T-helper 1 cell treated with Interleukin-12 subunit alpha and Interleukin-12 subunit beta and Interleukin-4 antibody, amounts not matched to agents 30 μg/mL and 1 μg/mL, for 36 hours (primary cell): ENCODE results near the gene PLIN4.

Experiments used
- H3K27ac Mint-ChIP-seq: one replicate; pipeline ENCODE4 v1.8.0; 2021; ENCODE audit warnings: mild to moderate bottlenecking, mixed read lengths
- H3K27me3 Mint-ChIP-seq: one replicate; pipeline ENCODE4 v1.8.0; 2021; ENCODE audit warnings: low read depth, mixed read lengths
- H3K36me3 Mint-ChIP-seq: one replicate; pipeline ENCODE4 v1.8.0; 2021; ENCODE audit warnings: low read depth, mixed read lengths
- H3K4me1 Mint-ChIP-seq: one replicate; pipeline ENCODE4 v1.8.0; 2021; ENCODE audit warnings: low read depth, mixed read lengths
- H3K4me3 Mint-ChIP-seq: one replicate; pipeline ENCODE4 v1.8.0; 2021; ENCODE audit warnings: mild to moderate bottlenecking, moderate library complexity, mixed read lengths
- H3K9me3 Mint-ChIP-seq: one replicate; pipeline ENCODE4 v1.8.0; 2021; ENCODE audit warnings: mixed read lengths

Gene PLIN4

GRCh38 chr19:4523306-4524110, 5.2 kb upstream of the PLIN4 start:
- no peak overlapping the region for H3K27ac Mint-ChIP-seq
- H3K27me3 Mint-ChIP-seq: no peaks in the 10 kb centered on the region
- no peaks in the 10 kb centered on the region for H3K36me3 Mint-ChIP-seq
- no peak overlapping the region for H3K4me3 Mint-ChIP-seq
- no peaks in the 10 kb centered on the region for H3K9me3 Mint-ChIP-seq
- H3K4me1 Mint-ChIP-seq: no peaks in the 10 kb centered on the region

GRCh38 chr19:4522291-4523002, 4.2 kb upstream of the PLIN4 start:
- H3K9me3 Mint-ChIP-seq: no peaks in the 10 kb centered on the region
- H3K27ac Mint-ChIP-seq: no peak overlapping the region
- no peaks in the 10 kb centered on the region for H3K36me3 Mint-ChIP-seq
- no peaks in the 10 kb centered on the region for H3K27me3 Mint-ChIP-seq
- no peaks in the 10 kb centered on the region for H3K4me1 Mint-ChIP-seq
- no peak overlapping the region for H3K4me3 Mint-ChIP-seq

GRCh38 chr19:4521888-4522242, 3.6 kb upstream of the PLIN4 start:
- no peaks in the 10 kb centered on the region for H3K36me3 Mint-ChIP-seq
- no peaks in the 10 kb centered on the region for H3K4me1 Mint-ChIP-seq
- no peaks in the 10 kb centered on the region for H3K27me3 Mint-ChIP-seq

GRCh38 chr19:4521170-4521887, 3.0 kb upstream of the PLIN4 start:
- no peak overlapping the region for H3K4me3 Mint-ChIP-seq
- no peaks in the 10 kb centered on the region for H3K4me1 Mint-ChIP-seq
- H3K36me3 Mint-ChIP-seq: no peaks in the 10 kb centered on the region
- no peaks in the 10 kb centered on the region for H3K27me3 Mint-ChIP-seq
- H3K27ac Mint-ChIP-seq: no peak overlapping the region
- no peaks in the 10 kb centered on the region for H3K9me3 Mint-ChIP-seq

More at GRCh38 chr19:4521888-4522242, 3.6 kb upstream of the PLIN4 start:
- no peak overlapping the region for H3K27ac Mint-ChIP-seq
- no peaks in the 10 kb centered on the region for H3K9me3 Mint-ChIP-seq
- no peak overlapping the region for H3K4me3 Mint-ChIP-seq

- H3K9me3 Mint-ChIP-seq: no peaks in the 10 kb centered on the region
- H3K27me3 Mint-ChIP-seq: no peaks in the 10 kb centered on the region
- no peaks in the 10 kb centered on the region for H3K36me3 Mint-ChIP-seq
- H3K4me3 Mint-ChIP-seq: no peak overlapping the region
- H3K27ac Mint-ChIP-seq: no peak overlapping the region
- no peaks in the 10 kb centered on the region for H3K4me1 Mint-ChIP-seq
Observed at GRCh38 chr19:4519521-4520277, 1.4 kb upstream of the PLIN4 start.

- Mint-ChIP-seq H3K4me3 (no peak overlapping the region), H3K27ac (no peak overlapping the region), H3K4me1 (no peaks in the 10 kb centered on the region), H3K36me3 (no peaks in the 10 kb centered on the region), H3K27me3 (no peaks in the 10 kb centered on the region), H3K9me3 (no peaks in the 10 kb centered on the region)
Observed at GRCh38 chr19:4519172-4519496, 848 bp upstream of the PLIN4 start.

- Mint-ChIP-seq H3K27me3 (no peaks in the 10 kb centered on the region), H3K36me3 (no peaks in the 10 kb centered on the region), H3K27ac (no peak overlapping the region), H3K4me3 (no peak overlapping the region), H3K9me3 (no peaks in the 10 kb centered on the region), H3K4me1 (no peaks in the 10 kb centered on the region)
Observed at GRCh38 chr19:4517451-4518057, 732 bp downstream of the PLIN4 start.

DNA sequence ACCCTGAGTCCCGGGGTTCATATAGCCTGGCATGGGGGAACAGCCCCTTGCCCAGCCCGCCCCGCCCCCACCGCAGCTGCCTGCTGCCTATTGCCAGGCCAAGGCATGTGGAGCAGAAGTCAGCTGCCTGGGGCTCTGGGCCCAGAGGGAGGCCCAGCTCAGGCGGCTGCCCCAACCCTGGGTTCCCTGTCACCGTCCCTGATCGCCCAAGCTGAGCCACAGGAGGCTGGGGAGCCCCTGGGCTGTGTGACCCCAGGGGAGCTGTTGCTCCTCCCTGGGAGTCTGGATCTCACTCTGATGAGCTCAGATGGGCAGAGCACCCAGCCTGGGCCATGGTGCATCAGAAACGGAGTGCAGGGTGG, 1.4 kb downstream of the PLIN4 start:
- Mint-ChIP-seq H3K27me3 (no peaks in the 10 kb centered on the region), H3K4me3 (no peak overlapping the region), H3K27ac (no peak overlapping the region), H3K4me1 (no peaks in the 10 kb centered on the region), H3K9me3 (no peaks in the 10 kb centered on the region), H3K36me3 (no peaks in the 10 kb centered on the region)

DNA sequence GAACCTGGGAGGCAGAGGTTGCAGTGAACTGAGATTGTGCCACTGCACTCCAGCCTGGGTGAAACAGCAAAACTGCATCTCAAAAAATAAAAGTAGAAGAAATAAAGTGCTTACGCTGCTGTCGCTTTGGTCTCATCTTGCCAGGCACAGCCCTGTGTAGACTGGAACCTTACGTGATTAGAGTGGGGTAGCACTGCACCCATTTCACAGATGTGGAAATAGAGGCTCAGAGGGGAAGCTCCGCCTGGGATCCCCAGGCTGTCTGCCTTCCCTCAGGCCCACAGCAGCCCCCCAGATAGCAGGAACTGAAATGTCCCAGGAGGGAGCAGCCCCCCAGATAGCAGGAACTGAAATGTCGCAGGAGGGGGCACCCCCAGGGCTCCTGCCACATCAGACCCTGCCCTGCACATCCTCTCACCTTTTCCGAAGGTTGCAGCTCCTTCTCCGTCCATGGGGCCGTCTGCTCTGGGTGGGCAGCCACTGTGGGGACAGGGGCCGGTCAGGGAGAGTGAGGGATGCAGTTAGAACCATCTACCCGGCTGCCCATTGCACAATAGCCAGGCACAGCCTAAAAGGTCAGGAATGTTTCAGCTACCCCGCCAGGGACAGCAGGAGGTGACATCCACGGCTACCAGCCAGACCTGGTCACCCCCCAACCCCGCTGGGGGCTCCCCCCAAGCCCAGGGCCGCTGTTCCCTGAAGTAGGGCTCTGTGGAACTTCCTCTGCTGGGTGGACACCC, 1.9 kb downstream of the PLIN4 start:
- Mint-ChIP-seq H3K9me3 (no peaks in the 10 kb centered on the region), H3K4me1 (no peaks in the 10 kb centered on the region), H3K4me3 (no peak overlapping the region), H3K27ac (no peak overlapping the region), H3K27me3 (no peaks in the 10 kb centered on the region), H3K36me3 (no peaks in the 10 kb centered on the region)

DNA sequence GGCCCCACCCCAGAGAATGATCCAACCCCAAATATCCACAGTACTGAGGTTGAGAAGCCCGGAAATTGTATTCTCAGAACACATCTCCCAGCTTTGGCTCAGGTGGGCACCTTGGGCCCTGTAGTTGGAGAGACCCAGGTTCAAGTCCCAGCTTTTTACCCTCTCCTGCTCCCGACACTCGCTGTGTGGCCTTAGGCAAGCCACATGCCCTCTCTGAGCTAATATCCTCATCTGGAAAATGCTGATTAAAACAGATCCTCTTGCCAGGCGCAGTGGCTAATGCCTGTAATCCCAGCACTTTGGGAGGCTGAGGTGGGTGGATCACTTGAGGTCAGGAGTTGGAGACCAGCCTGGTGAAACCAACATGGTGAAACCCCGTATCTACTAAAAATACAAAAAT, 2.6 kb downstream of the PLIN4 start:
- H3K27ac Mint-ChIP-seq: no peak overlapping the region

DNA sequence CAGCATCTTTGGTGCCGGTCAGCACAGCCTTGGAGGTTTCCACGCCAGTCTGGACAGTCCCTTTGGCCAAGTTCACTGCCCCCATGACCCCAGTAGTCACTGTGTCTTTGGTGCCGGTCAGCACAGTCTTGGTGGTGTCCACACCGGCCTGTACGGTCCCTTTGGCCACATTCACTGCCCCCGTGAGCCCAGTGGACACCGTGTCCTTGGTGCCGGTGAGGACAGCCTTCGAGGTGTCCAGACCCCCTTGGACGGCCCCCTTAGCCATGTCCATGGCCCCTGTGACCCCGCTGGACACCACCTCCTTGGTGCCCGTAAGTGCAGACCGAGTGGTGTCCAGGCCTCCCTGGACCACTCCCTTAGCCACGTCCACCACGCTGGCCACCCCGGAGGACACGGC, 5.0 kb downstream of the PLIN4 start:
- Mint-ChIP-seq H3K9me3 (no peaks in the 10 kb centered on the region), H3K27me3 (no peaks in the 10 kb centered on the region), H3K27ac (no peak overlapping the region), H3K4me1 (no peaks in the 10 kb centered on the region), H3K4me3 (no peak overlapping the region), H3K36me3 (no peaks in the 10 kb centered on the region)

More for the DNA sequence above, 2.6 kb downstream of the PLIN4 start:
- Mint-ChIP-seq H3K9me3 (no peaks in the 10 kb centered on the region), H3K36me3 (no peaks in the 10 kb centered on the region), H3K4me3 (no peak overlapping the region), H3K27me3 (no peaks in the 10 kb centered on the region), H3K4me1 (no peaks in the 10 kb centered on the region)

- Mint-ChIP-seq H3K9me3 (no peaks in the 10 kb centered on the region), H3K27me3 (no peaks in the 10 kb centered on the region), H3K4me3 (no peak overlapping the region), H3K27ac (no peak overlapping the region), H3K4me1 (no peaks in the 10 kb centered on the region), H3K36me3 (no peaks in the 10 kb centered on the region)
Observed at GRCh38 chr19:4512070-4512469, 6.2 kb downstream of the PLIN4 start.

- Mint-ChIP-seq H3K27me3 (no peaks in the 10 kb centered on the region), H3K4me3 (no peak overlapping the region), H3K27ac (no peak overlapping the region), H3K9me3 (no peaks in the 10 kb centered on the region), H3K4me1 (peaks cover 3% of the 10 kb centered on the region), H3K36me3 (no peaks in the 10 kb centered on the region)
Observed at GRCh38 chr19:4511300-4512054, 6.8 kb downstream of the PLIN4 start.
